Keratinocyte (primary cell): ENCODE results near the gene KLHDC8B. TPM values are rescaled to one million over a fixed set of nuclear protein-coding genes. Genes with fewer than 3 reads are reported as not detected.
A peak's percentile ranks its signal among the peaks of the same experiment; 100 is the strongest.

Source experiments
- DNase-seq: peaks from one replicate; pipeline ENCODE4 v3.0.0-alpha.2; 2011; ENCODE audit warnings: low read depth, missing footprints, low spot score
- FAIRE-seq: peaks from 2 replicates; lab custom pipeline; 2011; peaks lifted over from hg19 to GRCh38; lab: Jason Lieb, UNC
- H2AFZ ChIP-seq: 2 replicates; pipeline ENCODE4 v1.6.0; 2012; ENCODE audit warnings: low read length, control low read depth, inconsistent platforms; ENCODE audit not compliant: control insufficient read depth
- H3K27ac ChIP-seq: 2 replicates; pipeline ENCODE4 v1.5.1; 2011; ENCODE audit warnings: low read length; ENCODE audit not compliant: control insufficient read depth, insufficient read depth
- H3K27me3 ChIP-seq: 3 replicates; pipeline ENCODE4 v1.6.0; 2011; ENCODE audit warnings: low read length; ENCODE audit not compliant: control insufficient read depth, insufficient read depth; ENCODE audit errors: extremely low read depth
- H3K36me3 ChIP-seq, 2 experiments: 2 replicates in 1 of 2; 3 replicates in 1 of 2; pipeline ENCODE4 v1.5.1; 2011; ENCODE audit warnings: low read length in 2 of 2, mild to moderate bottlenecking in 1 of 2; ENCODE audit not compliant: control insufficient read depth in 2 of 2, insufficient read depth in 2 of 2; ENCODE audit errors: extremely low read depth in 1 of 2
- H3K4me1 ChIP-seq: 3 replicates; pipeline ENCODE4 v1.5.1; 2011; ENCODE audit warnings: low read length; ENCODE audit not compliant: control insufficient read depth, insufficient read depth; ENCODE audit errors: extremely low read depth
- H3K4me2 ChIP-seq: 3 replicates; pipeline ENCODE4 v1.6.0; 2011; ENCODE audit warnings: low read depth, low read length; ENCODE audit not compliant: control insufficient read depth, insufficient read depth; ENCODE audit errors: extremely low read depth
- H3K4me3 ChIP-seq, 3 experiments: fragments of 200-600 bp in 1 of 3; sonication (generic) in 1 of 3; 2 replicates in 2 of 3; 3 replicates in 1 of 3; pipeline ENCODE4 v1.5.1; 2011 to 2016; ENCODE audit warnings: low read length in 3 of 3, mild to moderate bottlenecking in 3 of 3, control low read depth in 2 of 3, inconsistent platforms in 1 of 3, low read depth in 1 of 3, mixed read lengths in 1 of 3, mixed run types in 1 of 3, moderate library complexity in 1 of 3; ENCODE audit not compliant: control insufficient read depth in 2 of 3, insufficient read depth in 2 of 3; ENCODE audit errors: extremely low read depth in 1 of 3
- H3K79me2 ChIP-seq: 2 replicates; pipeline ENCODE4 v1.6.0; 2012; ENCODE audit warnings: low read length; ENCODE audit not compliant: control insufficient read depth, insufficient read depth
- H3K9ac ChIP-seq: 3 replicates; pipeline ENCODE4 v1.6.0; 2011; ENCODE audit warnings: low read length; ENCODE audit not compliant: control insufficient read depth, insufficient read depth; ENCODE audit errors: extremely low read depth
- H3K9me1 ChIP-seq: 3 replicates; pipeline ENCODE4 v1.6.0; 2011; ENCODE audit warnings: low read length; ENCODE audit not compliant: control insufficient read depth, insufficient read depth; ENCODE audit errors: extremely low read depth
- H3K9me3 ChIP-seq: 2 replicates; pipeline ENCODE4 v1.5.1; 2012; ENCODE audit warnings: low read depth, low read length; ENCODE audit not compliant: control insufficient read depth
- H4K20me1 ChIP-seq: 3 replicates; pipeline ENCODE4 v1.6.0; 2011; ENCODE audit warnings: low read length; ENCODE audit not compliant: control insufficient read depth, insufficient read depth; ENCODE audit errors: extremely low read depth
- EZH2 ChIP-seq: IDR thresholded peaks from one replicate; pipeline ENCODE4 v1.6.1; 2012; ENCODE audit warnings: inconsistent platforms, mild to moderate bottlenecking, low read length, moderate library complexity
- dilution Hi-C: fragments of 300-500 bp; cut with MboI; formaldehyde crosslinking; loops from one replicate; pipeline ENCODE4 v1.7.0; 2020; ENCODE audit warnings: low sequenced_read_pairs; ENCODE audit not compliant: extremely low pct_ligation_motif_present
- polyA plus RNA-seq, 5 experiments: library from polyadenylated mRNA; depleted of rRNA in 3 of 5; stranded (reverse) in 3 of 5; stranded (forward) in 1 of 5; unstranded in 1 of 5; fragments of >200 nt; gene quantifications; 1 replicate in 1 of 5; 2 replicates in 3 of 5; 3 replicates in 1 of 5; pipeline versions ENCODE4 v1.2.1 to v1.2.3, GENCODE V29; 2011 to 2012; ENCODE audit warnings: missing spikeins in 2 of 5, low read depth in 1 of 5, low replicate concordance in 1 of 5
- TF ChIP-seq, protein P1 (sequence below), 3 experiments: IDR thresholded peaks in 1 of 3; conservative IDR thresholded peaks in 1 of 3; optimal IDR thresholded peaks in 1 of 3; 2 replicates in 2 of 3; 3 replicates in 1 of 3; pipeline versions ENCODE3 to v1.5.1; 2011; ENCODE audit warnings: low read length in 3 of 3, mild to moderate bottlenecking in 3 of 3, moderate library complexity in 2 of 3, control low read depth in 1 of 3, inconsistent platforms in 1 of 3; ENCODE audit not compliant: insufficient read depth in 2 of 3; ENCODE audit errors: extremely low read depth in 1 of 3

Gene KLHDC8B
- polyA plus RNA-seq, 1 donor (not counting 4 experiments of a cell fraction or from before 2014, with no cell fraction given) = 19.5 TPM

DNA sequence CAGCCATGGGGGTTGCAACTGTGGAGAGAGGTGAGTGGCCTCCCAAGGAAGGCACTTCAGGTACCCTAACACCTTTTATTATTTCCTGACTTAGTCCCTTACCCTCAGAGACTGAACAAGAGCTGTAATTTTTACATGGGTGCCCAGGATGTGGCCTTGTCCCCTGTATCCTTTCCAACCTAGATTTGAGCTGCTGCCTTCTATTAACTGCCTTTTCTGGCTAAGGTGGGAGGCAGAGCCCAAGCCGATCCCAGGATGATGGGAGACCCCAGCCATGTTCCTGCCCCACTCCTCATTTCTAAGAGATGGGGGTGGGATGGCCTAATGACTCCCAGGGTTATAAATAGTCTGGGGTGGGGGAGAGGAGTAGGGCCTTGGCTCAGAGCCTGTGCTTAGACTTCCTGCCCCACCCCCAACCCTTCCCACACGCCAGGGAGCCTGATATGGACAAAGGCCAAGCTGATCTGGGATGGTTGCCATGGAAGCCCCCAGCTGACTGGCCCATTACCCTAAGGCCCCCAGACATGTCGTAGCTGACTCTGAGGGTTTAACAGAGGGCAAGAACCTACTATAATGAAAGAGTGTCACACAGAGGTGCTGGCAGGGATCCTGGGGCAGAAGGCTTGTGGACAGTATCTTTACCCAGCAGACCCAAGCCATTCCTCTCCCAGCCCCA, 1.9 kb downstream of the KLHDC8B start:
- no peak for TF ChIP-seq EZH2
- TF ChIP-seq, protein P1, sequence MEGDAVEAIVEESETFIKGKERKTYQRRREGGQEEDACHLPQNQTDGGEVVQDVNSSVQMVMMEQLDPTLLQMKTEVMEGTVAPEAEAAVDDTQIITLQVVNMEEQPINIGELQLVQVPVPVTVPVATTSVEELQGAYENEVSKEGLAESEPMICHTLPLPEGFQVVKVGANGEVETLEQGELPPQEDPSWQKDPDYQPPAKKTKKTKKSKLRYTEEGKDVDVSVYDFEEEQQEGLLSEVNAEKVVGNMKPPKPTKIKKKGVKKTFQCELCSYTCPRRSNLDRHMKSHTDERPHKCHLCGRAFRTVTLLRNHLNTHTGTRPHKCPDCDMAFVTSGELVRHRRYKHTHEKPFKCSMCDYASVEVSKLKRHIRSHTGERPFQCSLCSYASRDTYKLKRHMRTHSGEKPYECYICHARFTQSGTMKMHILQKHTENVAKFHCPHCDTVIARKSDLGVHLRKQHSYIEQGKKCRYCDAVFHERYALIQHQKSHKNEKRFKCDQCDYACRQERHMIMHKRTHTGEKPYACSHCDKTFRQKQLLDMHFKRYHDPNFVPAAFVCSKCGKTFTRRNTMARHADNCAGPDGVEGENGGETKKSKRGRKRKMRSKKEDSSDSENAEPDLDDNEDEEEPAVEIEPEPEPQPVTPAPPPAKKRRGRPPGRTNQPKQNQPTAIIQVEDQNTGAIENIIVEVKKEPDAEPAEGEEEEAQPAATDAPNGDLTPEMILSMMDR (optimal IDR thresholded peaks at IDR 0.05 in 1 of 3, IDR thresholded peaks at IDR 0.05 in 1 of 3, conservative IDR thresholded peaks at IDR 0.05 in 1 of 3; ENCODE audit: extremely low read depth in 1 of 3, insufficient read depth in 2 of 3, low read length in 3 of 3) = no peak
- dilution Hi-C loops = no loop called here
- H3K9me1 ChIP-seq = no peaks in the 10 kb centered on the region
- peaks cover 11% of the 10 kb centered on the region for H3K4me1 ChIP-seq
- H2AFZ ChIP-seq = no peak overlapping the region
- H3K4me3 ChIP-seq = no peak overlapping the region
- H3K27me3 ChIP-seq = no peaks in the 10 kb centered on the region
- H3K79me2 ChIP-seq = no peaks in the 10 kb centered on the region
- FAIRE-seq (no peak), DNase-seq (no peak)
- H4K20me1 ChIP-seq = no peaks in the 10 kb centered on the region
- no peaks in the 10 kb centered on the region for H3K9me3 ChIP-seq
- peaks cover 0 to 6% of the 10 kb centered on the region in 2 experiments for H3K36me3 ChIP-seq
- H3K9ac ChIP-seq = no peak overlapping the region
- peak overlapping the region; percentile 12 for H3K4me2 ChIP-seq
- H3K27ac ChIP-seq = no peak overlapping the region

DNA sequence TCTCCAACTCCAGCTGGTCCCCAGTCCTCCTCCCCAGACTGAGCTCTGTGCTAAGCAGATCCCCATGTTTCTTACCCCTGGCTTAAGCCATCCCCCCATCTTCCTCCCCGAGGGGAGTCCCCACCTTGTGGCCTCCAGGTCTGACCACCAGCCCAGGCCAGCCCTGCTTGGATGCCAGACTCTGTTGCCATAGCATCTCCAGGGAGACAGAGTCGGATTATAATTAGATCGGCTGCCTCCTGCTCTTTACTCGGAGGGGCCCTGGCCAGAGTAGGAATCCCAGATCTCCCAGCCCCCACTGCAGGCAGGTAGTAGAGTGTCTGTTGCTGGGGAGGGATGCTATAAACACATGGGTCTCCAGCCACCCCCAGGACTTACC, 2.4 kb downstream of the KLHDC8B start:
- H3K4me1 ChIP-seq = peaks cover 11% of the 10 kb centered on the region

More for the DNA sequence above, 2.4 kb downstream of the KLHDC8B start:
- H3K9me3 ChIP-seq = no peaks in the 10 kb centered on the region
- no peaks in the 10 kb centered on the region for H3K27me3 ChIP-seq
- no peaks in the 10 kb centered on the region for H3K79me2 ChIP-seq
- H3K9ac ChIP-seq = no peak overlapping the region
- no peak for TF ChIP-seq EZH2
- TF ChIP-seq, protein P1 (optimal IDR thresholded peaks at IDR 0.05 in 1 of 3, IDR thresholded peaks at IDR 0.05 in 1 of 3, conservative IDR thresholded peaks at IDR 0.05 in 1 of 3; ENCODE audit: extremely low read depth in 1 of 3, insufficient read depth in 2 of 3, low read length in 3 of 3) = no peak
- no peak for DNase-seq
- H3K4me3 ChIP-seq = no peak overlapping the region
- no peak overlapping the region for H3K27ac ChIP-seq
- H3K9me1 ChIP-seq = no peaks in the 10 kb centered on the region
- dilution Hi-C loops = no loop called here
- H3K4me2 ChIP-seq = no peak overlapping the region
- FAIRE-seq = no peak
- H2AFZ ChIP-seq = no peak overlapping the region
- H4K20me1 ChIP-seq = no peaks in the 10 kb centered on the region
- H3K36me3 ChIP-seq = peaks cover 0 to 6% of the 10 kb centered on the region in 2 experiments
